ENCODE measurements around the gene MYMK. TPM values are rescaled to one million over a fixed set of nuclear protein-coding genes. Genes with fewer than 3 reads are reported as not detected.

The MYMK gene
- polyA plus RNA-seq, 1 donor, result 0.13 TPM

DNA sequence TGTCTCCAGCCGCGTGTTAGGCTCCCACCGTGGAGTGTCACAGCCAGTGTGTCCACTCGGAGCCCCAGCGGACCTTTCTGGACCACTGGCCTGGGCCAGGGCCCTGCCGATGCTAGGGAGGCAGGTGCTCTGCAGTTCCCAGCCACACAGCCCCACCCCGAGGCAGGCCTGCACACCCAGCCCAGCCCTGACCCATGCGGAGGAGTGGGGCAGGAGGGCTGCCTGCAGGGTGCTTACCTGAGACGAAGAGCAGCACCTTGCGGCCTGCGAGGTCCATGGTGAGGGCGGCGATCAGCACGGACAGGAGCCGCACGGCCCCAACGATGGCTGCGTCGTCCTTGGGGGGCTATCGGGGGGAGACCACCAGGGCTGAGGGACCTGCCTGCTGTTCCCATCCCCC lies 51.0 kb downstream of the MYMK start:
- Histone ChIP-seq H3K4me3 (ENCODE audit: low read length) (no peak overlapping the region), H3K27ac (ENCODE audit: low read length) (no peak overlapping the region), H3K27me3 (ENCODE audit: control insufficient read depth, insufficient read depth, low read length) (peaks cover 12% of the 10 kb centered on the region), H3K9me3 (ENCODE audit: control insufficient read depth, low read depth, low read length) (peaks cover 5% of the 10 kb centered on the region), H3K36me3 (ENCODE audit: control insufficient read depth, insufficient read depth, low read length) (peaks cover 11% of the 10 kb centered on the region), H3K4me1 (ENCODE audit: control insufficient read depth, insufficient read depth, low read length) (no peaks in the 10 kb centered on the region)
- WGBS (ENCODE audit: insufficient coverage, low lambda C conversion rate), result no CpG with 5 or more reads among the region's 20 CpGs
- no peak for DNase-seq

DNA sequence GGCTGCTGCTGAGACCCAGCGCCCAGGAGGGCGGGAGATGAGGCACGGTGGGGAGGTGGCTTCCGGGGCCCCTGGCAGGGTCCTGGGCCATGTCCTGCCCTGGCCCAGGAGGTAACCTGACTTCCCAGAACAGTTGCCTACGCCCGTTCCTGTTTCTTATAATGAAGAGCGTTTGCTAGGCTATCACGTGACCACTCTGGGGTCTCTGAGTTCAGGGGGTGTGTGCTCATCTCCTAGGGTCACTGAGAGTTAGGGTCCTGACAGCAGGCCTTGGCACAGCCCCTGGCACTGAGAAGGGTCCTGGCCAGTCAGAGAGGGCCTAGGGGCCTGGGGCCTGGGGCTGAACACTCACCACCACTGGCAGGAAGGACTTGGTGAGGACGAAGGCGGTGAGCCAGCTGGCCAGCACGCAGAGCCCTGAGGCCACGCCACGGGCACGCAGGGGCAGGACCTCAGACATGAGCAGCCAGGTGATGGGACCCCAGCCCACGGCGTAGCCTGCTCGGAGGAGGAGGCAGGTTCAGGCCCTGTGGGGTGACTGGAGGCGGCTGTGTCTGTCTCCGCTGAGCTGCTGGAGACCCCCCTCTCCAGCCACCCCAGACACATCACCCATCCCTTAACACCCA lies 51.9 kb downstream of the MYMK start:
- Histone ChIP-seq H3K36me3 (ENCODE audit: control insufficient read depth, insufficient read depth, low read length) (peaks cover 18% of the 10 kb centered on the region), H3K27me3 (ENCODE audit: control insufficient read depth, insufficient read depth, low read length) (peaks cover 3% of the 10 kb centered on the region), H3K9me3 (ENCODE audit: control insufficient read depth, low read depth, low read length) (peaks cover 3% of the 10 kb centered on the region), H3K4me3 (ENCODE audit: low read length) (no peak overlapping the region), H3K4me1 (ENCODE audit: control insufficient read depth, insufficient read depth, low read length) (no peaks in the 10 kb centered on the region), H3K27ac (ENCODE audit: low read length) (no peak overlapping the region)
- no peak for DNase-seq
- WGBS (ENCODE audit: insufficient coverage, low lambda C conversion rate), result no CpG with 5 or more reads among the region's 19 CpGs

DNA sequence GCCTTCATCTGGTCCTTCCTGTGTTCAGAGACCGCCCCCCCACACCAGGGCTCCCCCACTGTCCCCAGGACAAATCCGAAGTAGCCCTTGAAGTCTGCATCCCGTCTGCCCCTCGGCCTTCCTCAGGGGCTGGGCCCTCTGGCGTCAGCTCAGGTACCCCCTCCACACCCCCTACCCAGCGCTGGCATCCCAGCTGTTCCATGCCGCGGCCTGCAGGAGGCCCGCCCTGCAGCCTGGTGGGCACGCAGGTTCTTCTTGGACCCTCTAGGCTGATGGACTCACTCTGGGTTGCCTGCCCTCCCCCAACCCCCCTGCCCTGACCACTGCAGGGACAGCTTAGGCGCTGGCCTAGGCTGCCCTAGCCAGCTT lies 52.5 kb downstream of the MYMK start:
- DNase-seq, result no peak
- no peak overlapping the region for H3K4me3 ChIP-seq (ENCODE audit: low read length)
- peaks cover 3% of the 10 kb centered on the region for H3K9me3 ChIP-seq (ENCODE audit: control insufficient read depth, low read depth, low read length)
- peaks cover 18% of the 10 kb centered on the region for H3K36me3 ChIP-seq (ENCODE audit: control insufficient read depth, insufficient read depth, low read length)
- no peaks in the 10 kb centered on the region for H3K27me3 ChIP-seq (ENCODE audit: control insufficient read depth, insufficient read depth, low read length)
- no peak overlapping the region for H3K27ac ChIP-seq (ENCODE audit: low read length)
- H3K4me1 ChIP-seq (ENCODE audit: control insufficient read depth, insufficient read depth, low read length), result no peaks in the 10 kb centered on the region
- no CpG with 5 or more reads among the region's 11 CpGs for WGBS (ENCODE audit: insufficient coverage, low lambda C conversion rate)

DNA sequence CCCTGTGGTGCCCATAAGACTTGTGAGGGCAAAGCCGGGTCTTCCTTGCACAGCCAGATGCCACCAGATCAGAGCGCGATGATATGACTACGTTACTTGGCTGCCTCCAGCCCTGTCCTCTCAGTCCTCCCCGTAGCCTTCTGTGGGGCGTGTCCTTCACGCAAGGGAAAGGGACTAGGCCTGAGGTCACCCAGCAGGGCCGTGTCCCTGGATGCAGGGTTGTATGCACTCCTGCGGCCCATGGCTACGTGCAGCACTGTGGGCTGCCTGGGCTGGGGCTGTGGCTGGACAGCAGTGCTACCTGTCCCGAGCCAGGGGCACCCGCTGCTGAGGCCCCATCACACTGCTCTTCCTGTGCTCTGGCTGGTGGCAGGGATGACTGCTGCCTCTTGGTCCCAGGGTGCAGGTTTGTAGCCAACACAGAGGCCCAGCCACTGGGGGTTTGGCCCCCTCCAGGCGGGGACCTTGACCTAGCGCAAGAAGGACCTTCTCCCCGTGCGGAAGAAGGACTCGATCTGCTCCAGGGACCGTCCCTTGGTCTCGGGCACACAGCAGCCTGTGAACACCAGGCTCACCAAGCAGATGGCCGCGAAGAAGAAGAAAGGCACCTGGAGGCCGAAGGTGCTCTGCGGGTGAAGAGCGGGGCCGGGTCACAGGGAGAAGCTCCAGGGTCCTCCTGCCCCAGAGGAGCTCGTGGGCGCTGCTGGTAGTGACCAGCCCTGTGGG lies 53.0 kb downstream of the MYMK start:
- Histone ChIP-seq H3K4me3 (ENCODE audit: low read length) (no peak overlapping the region), H3K9me3 (ENCODE audit: control insufficient read depth, low read depth, low read length) (peaks cover 3% of the 10 kb centered on the region), H3K27ac (ENCODE audit: low read length) (no peak overlapping the region), H3K27me3 (ENCODE audit: control insufficient read depth, insufficient read depth, low read length) (no peaks in the 10 kb centered on the region), H3K36me3 (ENCODE audit: control insufficient read depth, insufficient read depth, low read length) (peaks cover 18% of the 10 kb centered on the region), H3K4me1 (ENCODE audit: control insufficient read depth, insufficient read depth, low read length) (no peaks in the 10 kb centered on the region)
- no CpG with 5 or more reads among the region's 27 CpGs for WGBS (ENCODE audit: insufficient coverage, low lambda C conversion rate)
- DNase-seq, result no peak

DNA sequence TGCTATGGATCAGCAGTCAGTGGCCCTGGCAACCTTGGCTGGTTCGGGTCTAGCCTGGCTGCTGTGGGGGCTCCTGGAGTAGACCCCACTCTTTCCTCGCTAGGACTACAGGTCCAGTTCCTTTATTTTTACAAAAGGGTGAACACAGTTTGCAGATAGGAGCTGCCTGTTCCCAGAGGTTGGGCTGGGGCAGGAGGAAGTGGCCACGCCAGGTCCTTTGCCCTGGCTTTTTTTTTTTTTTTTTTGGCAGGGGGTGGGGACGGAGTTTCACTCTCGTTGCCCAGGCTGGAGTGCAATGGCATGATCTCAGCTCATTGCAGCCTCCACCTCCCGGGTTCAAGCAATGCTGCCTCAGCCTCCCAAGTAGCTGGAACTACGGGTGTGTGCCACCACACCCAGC lies 53.8 kb downstream of the MYMK start:
- Histone ChIP-seq H3K4me3 (ENCODE audit: low read length) (no peak overlapping the region), H3K27ac (ENCODE audit: low read length) (no peak overlapping the region), H3K4me1 (ENCODE audit: control insufficient read depth, insufficient read depth, low read length) (no peaks in the 10 kb centered on the region), H3K9me3 (ENCODE audit: control insufficient read depth, low read depth, low read length) (peaks cover 3% of the 10 kb centered on the region), H3K36me3 (ENCODE audit: control insufficient read depth, insufficient read depth, low read length) (peaks cover 19% of the 10 kb centered on the region), H3K27me3 (ENCODE audit: control insufficient read depth, insufficient read depth, low read length) (no peaks in the 10 kb centered on the region)
- WGBS (ENCODE audit: insufficient coverage, low lambda C conversion rate), result no CpG with 5 or more reads among the region's 7 CpGs
- no peak for DNase-seq

DNA sequence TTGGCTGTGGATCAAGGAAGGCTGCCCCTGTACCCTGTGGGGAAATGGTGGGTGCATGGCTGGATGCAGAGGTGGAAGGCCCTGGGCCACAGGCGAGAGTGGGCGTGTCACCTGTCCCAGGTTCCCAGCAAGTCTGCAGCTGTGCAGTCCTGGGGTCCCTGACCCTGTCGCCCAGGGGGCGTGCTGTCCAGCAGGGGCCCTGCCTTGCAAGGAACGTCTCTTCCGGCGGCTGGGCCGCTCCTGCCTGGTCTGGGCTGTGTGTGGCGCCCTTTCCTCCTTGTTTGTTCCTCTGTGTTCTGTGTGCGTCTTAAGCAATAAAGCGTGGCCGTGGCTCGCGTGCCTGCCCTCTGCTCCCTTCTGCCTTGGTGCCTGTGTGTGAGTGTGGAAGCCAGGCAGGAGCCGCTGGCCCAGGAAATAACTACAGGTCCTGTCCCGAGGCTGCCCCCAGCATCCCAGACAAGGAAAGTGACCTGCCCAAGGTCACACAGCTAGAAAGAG lies 54.3 kb downstream of the MYMK start:
- Histone ChIP-seq H3K4me1 (ENCODE audit: control insufficient read depth, insufficient read depth, low read length) (no peaks in the 10 kb centered on the region), H3K27ac (ENCODE audit: low read length) (no peak overlapping the region), H3K9me3 (ENCODE audit: control insufficient read depth, low read depth, low read length) (peaks cover 3% of the 10 kb centered on the region), H3K27me3 (ENCODE audit: control insufficient read depth, insufficient read depth, low read length) (no peaks in the 10 kb centered on the region), H3K36me3 (ENCODE audit: control insufficient read depth, insufficient read depth, low read length) (peaks cover 23% of the 10 kb centered on the region), H3K4me3 (ENCODE audit: low read length) (no peak overlapping the region)
- DNase-seq, result no peak
- no CpG with 5 or more reads among the region's 16 CpGs for WGBS (ENCODE audit: insufficient coverage, low lambda C conversion rate)

DNA sequence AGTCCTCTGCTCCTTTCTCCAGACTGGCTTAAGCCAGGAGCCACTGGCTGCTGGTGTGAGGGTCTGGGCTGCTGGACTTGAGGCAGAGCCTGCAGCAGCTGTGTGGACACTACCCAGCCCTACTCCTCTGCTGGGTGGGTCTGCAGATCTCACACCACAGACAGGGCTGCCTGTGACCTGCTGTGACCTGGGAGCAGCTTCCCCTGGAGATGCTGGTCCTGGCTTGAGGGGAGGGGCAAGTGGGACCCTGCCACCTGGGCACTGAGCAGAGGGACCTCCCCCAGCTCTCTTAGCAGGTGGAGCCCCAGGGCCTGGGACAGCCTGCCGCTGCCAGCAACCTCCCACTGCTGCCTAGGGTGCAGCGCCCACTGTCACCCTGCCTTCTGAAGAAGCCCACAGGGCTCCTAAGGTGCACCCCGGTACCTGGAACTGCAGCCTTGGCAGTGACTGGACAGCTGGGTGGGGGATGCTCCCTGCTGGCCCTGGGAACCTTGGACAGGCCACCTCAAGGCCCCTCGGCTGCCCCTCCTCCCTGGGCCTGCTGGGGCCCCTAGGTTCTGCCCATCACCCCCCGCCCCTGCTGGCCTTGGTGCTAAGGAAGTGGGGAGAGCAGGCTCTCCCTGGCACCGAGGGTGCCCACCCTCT lies 55.9 kb downstream of the MYMK start:
- no peaks in the 10 kb centered on the region for H3K4me1 ChIP-seq (ENCODE audit: control insufficient read depth, insufficient read depth, low read length)
- H3K9me3 ChIP-seq (ENCODE audit: control insufficient read depth, low read depth, low read length), result peaks cover 3% of the 10 kb centered on the region
- H3K4me3 ChIP-seq (ENCODE audit: low read length), result no peak overlapping the region
- WGBS (ENCODE audit: insufficient coverage, low lambda C conversion rate), result no CpG with 5 or more reads among the region's 6 CpGs
- DNase-seq, result no peak
- H3K36me3 ChIP-seq (ENCODE audit: control insufficient read depth, insufficient read depth, low read length), result peaks cover 37% of the 10 kb centered on the region
- H3K27ac ChIP-seq (ENCODE audit: low read length), result no peak overlapping the region
- no peaks in the 10 kb centered on the region for H3K27me3 ChIP-seq (ENCODE audit: control insufficient read depth, insufficient read depth, low read length)

DNA sequence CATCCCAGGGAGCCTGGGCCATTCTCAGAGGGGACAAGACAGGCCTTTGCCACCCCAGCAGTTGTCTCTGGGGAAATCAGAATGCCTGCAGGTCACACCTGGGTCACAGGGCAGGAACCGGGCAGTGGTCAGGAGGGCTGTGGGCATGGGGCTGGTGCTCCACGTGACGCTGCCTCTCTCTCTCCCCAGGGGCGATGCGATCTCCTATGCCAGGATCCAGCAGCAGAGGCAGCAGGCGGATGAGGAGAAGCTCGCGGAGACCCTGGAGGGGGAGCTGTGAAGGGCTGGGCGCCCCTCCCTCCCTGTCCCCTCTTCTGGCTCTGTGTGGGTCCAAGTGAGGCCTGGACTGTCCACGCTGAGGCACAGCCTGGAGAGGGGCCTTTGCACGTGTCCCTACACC lies 56.4 kb downstream of the MYMK start:
- Histone ChIP-seq H3K27ac (ENCODE audit: low read length) (no peak overlapping the region), H3K4me1 (ENCODE audit: control insufficient read depth, insufficient read depth, low read length) (no peaks in the 10 kb centered on the region), H3K27me3 (ENCODE audit: control insufficient read depth, insufficient read depth, low read length) (no peaks in the 10 kb centered on the region), H3K9me3 (ENCODE audit: control insufficient read depth, low read depth, low read length) (peaks cover 3% of the 10 kb centered on the region), H3K4me3 (ENCODE audit: low read length) (no peak overlapping the region), H3K36me3 (ENCODE audit: control insufficient read depth, insufficient read depth, low read length) (peaks cover 41% of the 10 kb centered on the region)
- WGBS (ENCODE audit: insufficient coverage, low lambda C conversion rate), result no CpG with 5 or more reads among the region's 11 CpGs
- no peak for DNase-seq

DNA sequence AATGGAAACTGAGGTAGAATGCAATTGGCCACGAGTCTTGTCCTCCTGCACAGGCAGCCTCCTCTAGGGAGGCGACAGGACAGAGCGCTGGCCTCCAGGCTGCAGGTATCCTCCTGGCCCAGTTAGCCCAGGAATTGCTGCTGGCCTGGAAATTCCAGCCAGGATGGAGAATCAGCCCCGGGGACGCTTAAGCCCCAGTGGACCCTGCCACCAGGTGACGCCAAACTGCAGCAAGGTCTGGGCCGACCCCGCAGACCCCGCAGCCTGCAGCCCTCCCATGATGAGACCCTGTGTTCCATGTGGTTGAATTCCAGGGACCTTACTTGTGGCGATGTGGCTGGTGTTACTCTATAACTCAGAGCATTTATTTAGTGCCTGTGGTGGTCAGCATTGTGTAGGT lies 57.7 kb downstream of the MYMK start:
- Histone ChIP-seq H3K4me3 (ENCODE audit: low read length) (no peak overlapping the region), H3K36me3 (ENCODE audit: control insufficient read depth, insufficient read depth, low read length) (peaks cover 42% of the 10 kb centered on the region), H3K27me3 (ENCODE audit: control insufficient read depth, insufficient read depth, low read length) (no peaks in the 10 kb centered on the region), H3K9me3 (ENCODE audit: control insufficient read depth, low read depth, low read length) (peaks cover under 1% of the 10 kb centered on the region), H3K4me1 (ENCODE audit: control insufficient read depth, insufficient read depth, low read length) (peaks cover 5% of the 10 kb centered on the region), H3K27ac (ENCODE audit: low read length) (no peak overlapping the region)
- DNase-seq, result no peak
- no CpG with 5 or more reads among the region's 10 CpGs for WGBS (ENCODE audit: insufficient coverage, low lambda C conversion rate)

DNA sequence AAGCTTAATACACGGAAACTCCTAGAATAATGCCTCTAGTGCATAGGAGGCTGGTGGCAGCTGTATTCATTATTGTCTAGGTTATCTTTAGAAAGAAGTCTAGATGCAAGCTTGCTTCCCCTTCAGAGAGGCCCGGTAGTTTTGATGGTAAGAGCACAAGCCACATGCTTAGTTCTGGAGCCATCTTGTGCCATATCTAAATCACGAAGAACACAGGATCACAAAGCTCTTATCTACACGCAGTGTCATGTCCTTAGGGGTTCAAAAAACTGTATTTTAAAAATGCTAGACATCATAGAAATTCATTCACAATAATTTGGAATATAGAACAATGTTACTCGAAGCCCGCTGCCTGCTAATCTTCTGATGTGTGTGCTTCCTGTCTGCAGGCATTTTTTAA lies 58.8 kb downstream of the MYMK start:
- no peak for DNase-seq
- Histone ChIP-seq H3K36me3 (ENCODE audit: control insufficient read depth, insufficient read depth, low read length) (peaks cover 42% of the 10 kb centered on the region), H3K4me1 (ENCODE audit: control insufficient read depth, insufficient read depth, low read length) (peaks cover 15% of the 10 kb centered on the region), H3K4me3 (ENCODE audit: low read length) (no peak overlapping the region), H3K27me3 (ENCODE audit: control insufficient read depth, insufficient read depth, low read length) (no peaks in the 10 kb centered on the region), H3K27ac (ENCODE audit: low read length) (no peak overlapping the region), H3K9me3 (ENCODE audit: control insufficient read depth, low read depth, low read length) (no peaks in the 10 kb centered on the region)
- WGBS (ENCODE audit: insufficient coverage, low lambda C conversion rate), result 100% methylated on average over 1 of the region's 6 CpGs
